Brain microvascular endothelial cell (primary cell): Measurements from ENCODE around the gene TSPAN5.

Experiments
- DNase-seq: peaks from one replicate; pipeline ENCODE4 v3.0.0-alpha.2; 2020
- H3K27ac ChIP-seq: fragments of 250-450 bp; sonication (Bioruptor Pico); 2 replicates; pipeline ENCODE4 v1.5.1; 2020; ENCODE audit warnings: mild to moderate bottlenecking, moderate library complexity
- H3K27me3 ChIP-seq: fragments of 250-450 bp; sonication (Bioruptor Pico); replicated peaks from 2 replicates; pipeline ENCODE4 v1.5.1; 2020; ENCODE audit warnings: mild to moderate bottlenecking
- H3K36me3 ChIP-seq: fragments of 250-450 bp; sonication (Bioruptor Pico); replicated peaks from 2 replicates; pipeline ENCODE4 v1.5.1; 2020; ENCODE audit warnings: mild to moderate bottlenecking
- H3K4me3 ChIP-seq: 2 replicates; pipeline ENCODE4 v1.5.1; 2011; ENCODE audit warnings: low read depth, mild to moderate bottlenecking, control low read depth, low read length, moderate library complexity
- CTCF ChIP-seq: IDR thresholded peaks from 2 replicates; pipeline ENCODE4 v1.5.1; 2011; ENCODE audit warnings: low read depth, mild to moderate bottlenecking, moderate library complexity, low read length, control low read depth, inconsistent platforms; ENCODE audit errors: missing control alignments
- in situ Hi-C: cut with HindIII; loops from 2 replicates; pipeline ENCODE4 v1.10.0; 2017; ENCODE audit warnings: low sequenced_read_pairs, low pct_ligation_motif_present

The TSPAN5 gene

GRCh38 chr4:98447648-98448047 is 210.8 kb downstream of the TSPAN5 start:
- no peak overlapping the region for H3K27ac ChIP-seq
- H3K36me3 ChIP-seq: no peaks in the 10 kb centered on the region
- no peaks in the 10 kb centered on the region for H3K27me3 ChIP-seq
- in situ Hi-C loops: no loop called here
- DNase-seq: no peak
- no peak overlapping the region for H3K4me3 ChIP-seq
- peak; percentile 24 for TF ChIP-seq CTCF

- no peak for TF ChIP-seq CTCF
- H3K36me3 ChIP-seq: peaks cover 6% of the 10 kb centered on the region
- peak overlapping the region; percentile 20 for H3K27ac ChIP-seq
- H3K4me3 ChIP-seq: no peak overlapping the region
- in situ Hi-C loops: no loop called here
- DNase-seq: peak; percentile 61
- no peaks in the 10 kb centered on the region for H3K27me3 ChIP-seq
Observed at GRCh38 chr4:98446499-98447375, 211.7 kb downstream of the TSPAN5 start.

- H3K4me3 ChIP-seq: no peak overlapping the region
- DNase-seq: no peak
- no peak for TF ChIP-seq CTCF
- no peak overlapping the region for H3K27ac ChIP-seq
- in situ Hi-C loops: no loop called here
- no peaks in the 10 kb centered on the region for H3K27me3 ChIP-seq
- H3K36me3 ChIP-seq: peaks cover 7% of the 10 kb centered on the region
Observed at GRCh38 chr4:98444371-98444770, 214.0 kb downstream of the TSPAN5 start.

- Histone ChIP-seq H3K4me3 (no peak overlapping the region), H3K27ac (no peak overlapping the region), H3K36me3 (peaks cover 8% of the 10 kb centered on the region), H3K27me3 (no peaks in the 10 kb centered on the region)
- no peak for DNase-seq
- no peak for TF ChIP-seq CTCF
- in situ Hi-C loops: no loop called here
Observed at GRCh38 chr4:98434816-98435215, 223.6 kb downstream of the TSPAN5 start.

GRCh38 chr4:98433691-98434090 is 224.7 kb downstream of the TSPAN5 start:
- DNase-seq: no peak
- H3K27ac ChIP-seq: no peak overlapping the region
- H3K4me3 ChIP-seq: no peak overlapping the region
- H3K27me3 ChIP-seq: no peaks in the 10 kb centered on the region
- peaks cover 8% of the 10 kb centered on the region for H3K36me3 ChIP-seq
- TF ChIP-seq CTCF: no peak
- in situ Hi-C loops: no loop called here
